Measurements from ENCODE around the gene SUN1. TPM values are rescaled to one million over a fixed set of nuclear protein-coding genes. Genes with fewer than 3 reads are reported as not detected.

SUN1 gene
- total and polyA plus RNA-seq, 9 of the 15 experiments (the other 6 are each of a cell fraction or from before 2014, with no cell fraction given): 36.8 to 132 (median 62.3) TPM

DNA sequence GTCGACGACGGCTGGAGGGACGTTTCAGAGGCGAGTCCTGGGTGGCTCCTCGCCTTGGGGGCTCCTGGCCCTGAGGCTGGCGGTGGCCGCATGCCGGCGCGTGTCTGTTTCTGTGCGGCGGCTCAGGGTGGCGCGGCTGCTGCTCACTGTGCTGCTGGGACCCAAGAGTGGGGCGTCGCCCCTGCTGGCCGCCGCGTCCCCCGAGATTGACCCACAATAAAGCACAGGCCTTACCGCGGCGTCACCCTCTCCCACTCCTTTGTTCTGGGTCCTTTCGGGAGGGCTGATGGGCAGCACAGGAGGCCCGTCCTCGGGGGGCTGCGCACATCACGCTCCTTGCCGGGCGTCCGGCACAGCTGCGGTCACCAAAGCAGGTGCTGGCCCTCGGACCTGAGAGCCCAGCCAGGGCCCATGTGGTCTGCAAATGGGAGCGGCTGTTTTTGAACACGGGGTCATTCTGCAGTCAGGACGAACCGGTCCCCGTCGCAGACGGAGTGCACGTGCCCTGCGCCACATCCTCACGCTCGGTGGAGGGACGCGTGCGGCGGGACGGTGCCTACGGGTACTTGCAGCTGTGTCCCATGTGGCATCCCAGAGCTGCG is 63.3 kb downstream of the SUN1 start:
- TF ChIP-seq, protein P1, sequence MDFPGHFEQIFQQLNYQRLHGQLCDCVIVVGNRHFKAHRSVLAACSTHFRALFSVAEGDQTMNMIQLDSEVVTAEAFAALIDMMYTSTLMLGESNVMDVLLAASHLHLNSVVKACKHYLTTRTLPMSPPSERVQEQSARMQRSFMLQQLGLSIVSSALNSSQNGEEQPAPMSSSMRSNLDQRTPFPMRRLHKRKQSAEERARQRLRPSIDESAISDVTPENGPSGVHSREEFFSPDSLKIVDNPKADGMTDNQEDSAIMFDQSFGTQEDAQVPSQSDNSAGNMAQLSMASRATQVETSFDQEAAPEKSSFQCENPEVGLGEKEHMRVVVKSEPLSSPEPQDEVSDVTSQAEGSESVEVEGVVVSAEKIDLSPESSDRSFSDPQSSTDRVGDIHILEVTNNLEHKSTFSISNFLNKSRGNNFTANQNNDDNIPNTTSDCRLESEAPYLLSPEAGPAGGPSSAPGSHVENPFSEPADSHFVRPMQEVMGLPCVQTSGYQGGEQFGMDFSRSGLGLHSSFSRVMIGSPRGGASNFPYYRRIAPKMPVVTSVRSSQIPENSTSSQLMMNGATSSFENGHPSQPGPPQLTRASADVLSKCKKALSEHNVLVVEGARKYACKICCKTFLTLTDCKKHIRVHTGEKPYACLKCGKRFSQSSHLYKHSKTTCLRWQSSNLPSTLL (IDR thresholded peaks at IDR 0.05): no peak
- TF ChIP-seq RBM22 (IDR thresholded peaks at IDR 0.05; ENCODE audit: low read depth, low read length, poor library complexity, severe bottlenecking) (peak; percentile 54), CBX1 (IDR thresholded peaks at IDR 0.05; ENCODE audit: low read depth) (no peak), POLR2G (IDR thresholded peaks at IDR 0.05; ENCODE audit: low read depth, low read length) (peak; percentile 62), RBM17 (IDR thresholded peaks at IDR 0.05; ENCODE audit: borderline replicate concordance, low read depth, low read length) (no peak)
- no peak for FAIRE-seq
- 95% methylated on average over 27 of the region's 52 CpGs for WGBS (ENCODE audit: insufficient coverage, low coverage, missing lambda C conversion rate)

More for the DNA sequence above, 63.3 kb downstream of the SUN1 start:
- POLR2A ChIA-PET: interaction anchor here (0.6 to 0.7 kb wide), 3 partner anchors 13 to 618 kb away, joined by 3 to 4 read pairs (median 3); partner anchors contain the start of gene GET4
- no peaks in the 10 kb centered on the region; the same call in 1 of the 2 replicates for H4K20me1 ChIP-seq (replicated peaks; ENCODE audit: control insufficient read depth, insufficient read depth, low read length)
- H3K4me3 ChIP-seq: no peak overlapping the region
- H3K9me3 ChIP-seq (replicated peaks; ENCODE audit: control insufficient read depth, insufficient read depth, low read depth, low read length): no peaks in the 10 kb centered on the region
- no peaks in the 10 kb centered on the region for H3K9me1 ChIP-seq (ENCODE audit: control insufficient read depth, insufficient read depth, low read length)
- DNase-seq (ENCODE audit: extremely low read depth in 1 of 4, low spot score in 3 of 4): no peak
- H3K36me3 ChIP-seq (ENCODE audit: control insufficient read depth, insufficient read depth, low read length): peaks cover 77% of the 10 kb centered on the region; the same call in 2 of the 3 replicates
- peaks cover 9 to 58% of the 10 kb centered on the region in 2 experiments; a peak in 4 of 5 replicates for H3K4me1 ChIP-seq (replicated peaks in 1 of 2; ENCODE audit: control insufficient read depth in 2 of 2, insufficient read depth in 2 of 2, low read length in 2 of 2)
- in situ Hi-C loops (cut with MboI) (no loop called here), intact Hi-C loops (cut with micrococcal nuclease) (no loop called here)
- no peak for ATAC-seq
- no TSS peak for BruUV-seq (replicated peaks)
- no peaks in the 10 kb centered on the region; the same call in 2 of the 3 replicates for H3K79me2 ChIP-seq (ENCODE audit: control insufficient read depth, insufficient read depth, low read length)
- H3K9ac ChIP-seq (ENCODE audit: insufficient read depth in 1 of 2, low read depth in 2 of 2, low read length in 2 of 2): no peak overlapping the region; a peak in 1 of 4 replicates
- H3K27ac ChIP-seq (ENCODE audit: extremely low read depth, low read depth, low read length): no peak overlapping the region
- no peak overlapping the region for H2AFZ ChIP-seq (ENCODE audit: low read depth, low read length)
- no peak overlapping the region for H3K4me2 ChIP-seq (ENCODE audit: insufficient read depth, low read length)
- CTCF ChIA-PET (ENCODE audit: low intra/inter-chr PET ratio): no interaction called here
- H3K27me3 ChIP-seq (ENCODE audit: control insufficient read depth in 2 of 2, insufficient read depth in 2 of 2, low read length in 2 of 2): no peaks in the 10 kb centered on the region
